ENCODE measurements around the gene TRABD. TPM values are rescaled to one million over a fixed set of nuclear protein-coding genes. Genes with fewer than 3 reads are reported as not detected.

The TRABD gene
- total RNA-seq, 4 donors from 2014 or later: 26.6 to 51.9 (median 31.5) TPM

- DNase-seq: no peak
- WGBS, 2 donors: 84 to 86% methylated on average over 14 to 20 of the region's 27 CpGs
- Histone ChIP-seq H3K27ac (no peak overlapping the region), H3K4me3 (replicated peaks in 1 of 3) (no peak overlapping the region), H3K4me1 (peaks cover 0 to 6% of the 10 kb centered on the region in 2 donors), H3K9me3 (no peaks in the 10 kb centered on the region), H3K36me3 (no peaks in the 10 kb centered on the region), H3K27me3 (no peaks in the 10 kb centered on the region)
- TF ChIP-seq CTCF (IDR thresholded peaks at IDR 0.05) (no peak), POLR2A (IDR thresholded peaks at IDR 0.05) (no peak)
- intact Hi-C loops (cut with DNase I): no loop called here
Observed at GRCh38 chr22:50175921-50176849, 9.5 kb upstream of the TRABD start.

GRCh38 chr22:50176850-50177536 is 8.7 kb upstream of the TRABD start:
- Histone ChIP-seq H3K9me3 (no peaks in the 10 kb centered on the region), H3K27ac (no peak overlapping the region), H3K4me3 (replicated peaks in 1 of 3) (no peak overlapping the region), H3K36me3 (no peaks in the 10 kb centered on the region), H3K27me3 (no peaks in the 10 kb centered on the region), H3K4me1 (no peaks in the 10 kb centered on the region)
- TF ChIP-seq CTCF (IDR thresholded peaks at IDR 0.05) (no peak), POLR2A (IDR thresholded peaks at IDR 0.05) (no peak)
- intact Hi-C loops (cut with DNase I): no loop called here
- DNase-seq: no peak
- 96 to 97% methylated on average over 76 of the region's 76 CpGs for WGBS, 2 donors

- Histone ChIP-seq H3K4me3 (replicated peaks in 1 of 3) (no peak overlapping the region), H3K4me1 (peaks cover 5 to 6% of the 10 kb centered on the region in 2 donors), H3K36me3 (no peaks in the 10 kb centered on the region), H3K9me3 (no peaks in the 10 kb centered on the region), H3K27me3 (no peaks in the 10 kb centered on the region), H3K27ac (no peak overlapping the region)
- 86 to 91% methylated on average over 62 to 64 of the region's 98 CpGs for WGBS, 2 donors
- TF ChIP-seq POLR2A (IDR thresholded peaks at IDR 0.05): no peak
- TF ChIP-seq CTCF (IDR thresholded peaks at IDR 0.05): no peak
- DNase-seq: no peak
- intact Hi-C loops (cut with DNase I): no loop called here
Observed at GRCh38 chr22:50177537-50178470, 7.9 kb upstream of the TRABD start.

GRCh38 chr22:50178471-50178864 is 7.2 kb upstream of the TRABD start:
- Histone ChIP-seq H3K9me3 (no peaks in the 10 kb centered on the region), H3K27me3 (no peaks in the 10 kb centered on the region), H3K36me3 (no peaks in the 10 kb centered on the region), H3K4me1 (peaks cover 11 to 12% of the 10 kb centered on the region in 2 donors), H3K27ac (no peak overlapping the region), H3K4me3 (replicated peaks in 1 of 3) (no peak overlapping the region)
- intact Hi-C loops (cut with DNase I): no loop called here
- no peak for TF ChIP-seq POLR2A (IDR thresholded peaks at IDR 0.05)
- no peak for TF ChIP-seq CTCF (IDR thresholded peaks at IDR 0.05)
- WGBS, 2 donors: 59 to 82% methylated on average over 16 to 20 of the region's 22 CpGs
- no peak for DNase-seq

Measured in thyroid gland (tissue), 4 donors.